Common myeloid progenitor, CD34-positive (primary cell): ENCODE measurements around the gene CEACAM8. TPM values are rescaled to one million over a fixed set of nuclear protein-coding genes. Genes with fewer than 3 reads are reported as not detected.
"Not testable (repeated sequence)": the region's sequence is repeated elsewhere in the genome, so short reads cannot be mapped to it uniquely, and the experiment has no call there.

Experiments used
- CTCF ChIA-PET: fragments of 350-600 bp; sonication (Branson Sonifier 250); formaldehyde crosslinking; loops from one replicate; lab custom pipeline; 2021; ENCODE audit warnings: antibody characterized with exemption; lab: Charles Lee
- POLR2A ChIA-PET: fragments of 350-600 bp; sonication (Branson Sonifier 250); formaldehyde crosslinking; loops from one replicate; lab custom pipeline; 2021; ENCODE audit warnings: antibody characterized with exemption; lab: Charles Lee
- DNase-seq, 3 donors: peaks; one replicate each; pipeline versions ENCODE4 v3.0.0 to v3.0.0-alpha.2; 2013
- H3K27ac ChIP-seq, 2 experiments: 1 replicate in 1 of 2; 2 replicates in 1 of 2; pipeline ENCODE4 v1.7.0; 2013; ENCODE audit warnings: inconsistent platforms in 2 of 2, low read length in 2 of 2, mild to moderate bottlenecking in 2 of 2, low read depth in 1 of 2, moderate library complexity in 1 of 2; ENCODE audit not compliant: severe bottlenecking in 2 of 2, insufficient read depth in 1 of 2, poor library complexity in 1 of 2
- H3K27me3 ChIP-seq, 5 experiments: replicated peaks in 2 of 5; 1 replicate in 3 of 5; 2 replicates in 2 of 5; pipeline versions ENCODE4 v1.6.1 to v1.7.0; 2013; ENCODE audit warnings: low read length in 4 of 5, mild to moderate bottlenecking in 2 of 5, moderate library complexity in 2 of 5, inconsistent platforms in 1 of 5; ENCODE audit not compliant: insufficient read depth in 5 of 5, control insufficient read depth in 4 of 5
- H3K36me3 ChIP-seq, 4 experiments: 1 replicate in 2 of 4; 2 replicates in 2 of 4; pipeline versions ENCODE4 v1.6.1 to v1.7.0; 2013; ENCODE audit warnings: low read length in 3 of 4, control low read depth in 1 of 4, mild to moderate bottlenecking in 1 of 4; ENCODE audit not compliant: control insufficient read depth in 4 of 4, insufficient read depth in 4 of 4
- H3K4me1 ChIP-seq, 4 experiments: 1 replicate in 3 of 4; 2 replicates in 1 of 4; pipeline versions ENCODE4 v1.6.1 to v1.7.1; 2013; ENCODE audit warnings: low read length in 3 of 4, mild to moderate bottlenecking in 3 of 4, control low read depth in 1 of 4, inconsistent platforms in 1 of 4, moderate library complexity in 1 of 4; ENCODE audit not compliant: control insufficient read depth in 4 of 4, insufficient read depth in 4 of 4; ENCODE audit errors: control extremely low read depth in 1 of 4
- H3K4me3 ChIP-seq, 7 experiments: 1 replicate in 4 of 7; 2 replicates in 3 of 7; pipeline versions ENCODE4 v1.5.1 to v1.7.0; 2013; ENCODE audit warnings: mild to moderate bottlenecking in 7 of 7, low read length in 6 of 7, moderate library complexity in 6 of 7, inconsistent platforms in 2 of 7, low read depth in 2 of 7, control low read depth in 1 of 7; ENCODE audit not compliant: insufficient read depth in 4 of 7, control insufficient read depth in 1 of 7; ENCODE audit errors: extremely low read depth in 1 of 7
- H3K9me3 ChIP-seq, 5 experiments: 1 replicate in 4 of 5; 2 replicates in 1 of 5; pipeline versions ENCODE4 v1.6.1 to v1.7.1; 2013; ENCODE audit warnings: low read length in 4 of 5, mild to moderate bottlenecking in 2 of 5, inconsistent platforms in 1 of 5, low read depth in 1 of 5, moderate library complexity in 1 of 5; ENCODE audit not compliant: control insufficient read depth in 4 of 5, insufficient read depth in 2 of 5; ENCODE audit errors: control extremely low read depth in 1 of 5
- WGBS: methylation state at CpG from one replicate; pipeline ENCODE4 v1.1.5; 2013; ENCODE audit not compliant: insufficient coverage; 5-methylcytosine and 5-hydroxymethylcytosine counted together
- polyA plus RNA-seq: library from polyadenylated mRNA; unstranded; fragments of 120-200 nt; gene quantifications from one replicate; pipeline ENCODE4 v1.2.1, GENCODE V29; 2013

Gene CEACAM8
- not detected for polyA plus RNA-seq

DNA sequence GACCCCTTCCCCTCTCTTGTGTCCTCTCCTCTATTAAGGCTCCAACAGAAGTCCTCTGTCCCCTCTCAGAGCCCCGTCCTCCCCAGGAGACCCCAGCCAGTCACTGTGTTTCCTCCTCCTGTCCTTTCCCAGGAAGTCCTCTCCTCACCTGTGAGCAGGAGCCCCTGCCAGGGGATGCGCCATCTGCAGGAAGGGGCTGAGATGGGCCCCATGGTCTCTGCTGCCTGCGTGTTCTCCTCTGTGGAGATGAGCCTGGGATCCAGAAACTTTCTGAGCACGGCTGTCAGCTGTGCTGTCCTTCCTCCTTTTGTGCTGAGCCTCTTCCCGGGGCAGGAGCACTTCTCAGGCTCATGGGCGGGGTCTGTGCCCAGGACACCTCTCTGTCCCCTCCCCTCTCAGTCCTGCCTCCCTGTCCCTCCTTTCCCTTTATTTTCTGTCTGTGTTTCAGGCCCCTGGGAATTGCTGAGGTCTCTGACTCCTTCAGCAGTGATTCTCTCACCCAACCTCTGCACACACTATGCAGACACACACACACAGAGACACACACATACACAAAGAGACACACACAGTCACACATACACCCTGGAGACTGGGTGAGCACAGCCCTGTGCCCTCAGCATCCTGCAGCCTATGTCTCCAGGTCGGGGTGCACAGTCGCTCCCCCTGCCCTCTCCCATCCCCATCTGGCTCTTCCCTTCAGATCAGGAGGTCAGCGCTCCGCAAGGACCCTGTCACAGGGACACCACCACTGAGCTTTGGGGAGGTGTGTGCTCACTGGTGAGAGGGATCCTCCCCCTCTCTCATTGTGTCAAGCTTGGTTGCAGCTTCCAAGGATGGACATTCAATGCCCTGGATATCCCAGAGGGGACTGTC is at the start of gene CEACAM8:
TSS of gene CEACAM8 (minus strand) at position 308 of the 873 bp plus-strand sequence. CDS start at position 212, 96 bp downstream.
- WGBS = 86% methylated on average over 7 of the region's 10 CpGs
- Histone ChIP-seq H3K4me3 (no peak within 1 kb of the TSS), H3K27me3 (peaks cover 0 to 3% (median 0%) of the 10 kb centered on the region in 5 experiments), H3K27ac (no peak within 1 kb of the TSS), H3K36me3 (no peaks in the 10 kb centered on the region), H3K9me3 (no peaks in the 10 kb centered on the region), H3K4me1 (peaks cover 0 to 4% (median 0%) of the 10 kb centered on the region in 4 experiments)
- DNase-seq = no peak
- ChIA-PET POLR2A (no interaction called here), CTCF (interaction anchor here (1.1 to 4.7 kb wide), 3 partner anchors 32 to 154 kb away, joined by 3 to 20 read pairs (median 8); no protein-coding TSS in a partner anchor)

DNA sequence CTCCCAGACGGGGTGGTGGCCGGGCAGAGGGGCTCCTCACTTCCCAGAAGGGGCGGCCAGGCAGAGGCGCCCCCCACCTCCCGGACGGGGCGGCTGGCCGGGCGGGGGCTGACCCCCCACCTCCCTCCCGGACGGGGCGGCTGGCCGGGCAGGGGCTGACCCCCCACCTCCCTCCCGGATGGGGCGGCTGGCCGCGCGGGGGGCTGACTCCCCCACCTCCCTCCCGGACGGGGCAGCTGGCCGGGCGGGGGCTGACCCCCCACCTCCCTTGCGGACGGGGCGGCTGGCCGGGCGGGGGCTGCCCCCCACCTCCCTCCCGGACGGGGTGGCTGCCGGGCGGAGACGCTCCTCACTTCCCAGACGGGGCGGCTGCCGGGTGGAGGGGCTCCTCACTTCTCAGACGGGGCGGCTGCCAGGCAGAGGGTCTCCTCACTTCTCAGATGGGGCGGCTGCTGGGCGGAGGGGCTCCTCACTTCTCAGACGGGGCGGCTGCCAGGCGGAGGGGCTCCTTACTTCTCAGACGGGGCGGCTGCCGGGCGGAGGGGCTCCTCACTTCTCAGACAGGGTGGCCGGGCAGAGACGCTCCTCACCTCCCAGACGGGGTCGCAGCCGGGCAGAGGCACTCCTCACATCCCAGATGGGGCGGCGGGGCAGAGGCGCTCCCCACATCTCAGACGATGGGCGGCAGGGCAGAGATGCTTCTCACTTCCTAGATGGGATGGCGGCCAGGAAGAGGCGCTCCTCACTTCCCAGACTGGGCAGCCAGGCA is 44.8 kb upstream of the CEACAM8 start:
- H3K4me3 ChIP-seq, CTCF ChIA-PET, POLR2A ChIA-PET, H3K36me3 ChIP-seq, H3K27ac ChIP-seq, H3K27me3 ChIP-seq, H3K9me3 ChIP-seq, H3K4me1 ChIP-seq, DNase-seq: not testable (repeated sequence)
- WGBS = 99% methylated on average over 27 of the region's 58 CpGs

DNA sequence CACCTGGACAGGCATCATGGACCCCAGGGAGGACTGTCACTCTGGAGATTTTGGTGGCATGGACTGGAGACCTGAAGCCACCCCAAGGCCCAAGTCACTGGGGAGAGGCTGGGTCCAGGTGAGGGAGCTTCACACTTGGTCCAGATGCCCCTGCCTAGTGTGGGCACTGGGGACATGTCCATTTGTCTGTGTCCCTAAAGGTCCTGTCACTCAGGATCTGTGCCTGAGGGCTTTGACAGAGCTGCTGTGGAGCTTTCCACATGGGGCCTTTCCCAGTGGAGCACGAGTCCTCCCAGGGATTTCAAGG is 40.5 kb upstream of the CEACAM8 start:
- Histone ChIP-seq H3K27me3 (no peaks in the 10 kb centered on the region), H3K9me3 (no peaks in the 10 kb centered on the region), H3K4me1 (no peaks in the 10 kb centered on the region), H3K4me3 (no peak overlapping the region), H3K36me3 (no peaks in the 10 kb centered on the region), H3K27ac (no peak overlapping the region)
- POLR2A ChIA-PET = no interaction called here
- 100% methylated on average over 1 of the region's 1 CpG for WGBS
- no peak for DNase-seq
- CTCF ChIA-PET = interaction anchor here (0.6 to 2.1 kb wide), 6 partner anchors 10 to 164 kb away, joined by 3 to 9 read pairs (median 6); no protein-coding TSS in a partner anchor

DNA sequence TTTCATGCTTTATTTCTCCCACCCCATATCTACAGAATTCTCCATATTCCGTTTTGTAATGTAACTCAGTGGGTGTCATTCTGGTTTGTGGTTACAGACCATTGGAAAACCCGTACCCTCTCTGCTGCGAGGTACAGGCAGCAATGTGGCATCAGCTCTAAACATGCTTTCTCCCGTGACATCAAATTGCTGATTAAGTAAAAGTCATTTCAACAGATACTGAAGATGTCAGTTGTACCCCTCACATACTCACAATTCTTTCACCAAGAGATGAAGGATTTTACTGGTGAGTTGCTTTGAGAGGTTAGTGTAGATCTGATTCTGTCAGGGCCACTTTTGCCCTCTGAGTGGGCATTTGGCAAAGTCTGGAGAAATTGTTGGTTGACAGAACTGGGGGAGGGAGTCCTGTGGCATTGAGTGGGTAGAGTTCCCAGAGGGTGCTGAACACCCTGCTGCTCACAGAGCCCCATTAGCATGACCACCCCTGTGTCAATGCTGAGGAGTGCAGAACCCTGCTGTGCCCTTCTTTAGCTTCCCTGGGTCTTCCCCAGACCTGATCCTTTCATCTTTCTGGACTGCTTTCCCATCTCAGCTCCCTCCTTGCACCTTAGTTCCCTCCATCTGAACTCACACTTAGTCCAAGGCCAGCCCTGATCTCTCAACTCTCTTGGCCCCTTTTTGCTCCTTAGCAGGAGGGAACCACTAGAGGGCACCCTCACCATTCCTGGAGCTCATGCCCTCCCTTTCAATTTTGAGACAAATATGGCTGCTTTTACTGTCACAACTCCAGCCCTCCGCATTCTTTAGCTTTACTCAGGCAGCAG is 39.9 kb upstream of the CEACAM8 start:
- no peaks in the 10 kb centered on the region for H3K27me3 ChIP-seq
- H3K36me3 ChIP-seq = no peaks in the 10 kb centered on the region
- WGBS = 73% methylated on average over 4 of the region's 5 CpGs
- no peaks in the 10 kb centered on the region for H3K9me3 ChIP-seq
- no peaks in the 10 kb centered on the region for H3K4me1 ChIP-seq
- DNase-seq = peak; percentile 46 to 71 (median 64)
- ChIA-PET POLR2A (no interaction called here), CTCF (interaction anchor here (0.6 to 2.1 kb wide), 7 partner anchors 9 to 165 kb away, joined by 3 to 9 read pairs (median 4); no protein-coding TSS in a partner anchor)
- no peak overlapping the region for H3K27ac ChIP-seq
- H3K4me3 ChIP-seq = no peak overlapping the region

DNA sequence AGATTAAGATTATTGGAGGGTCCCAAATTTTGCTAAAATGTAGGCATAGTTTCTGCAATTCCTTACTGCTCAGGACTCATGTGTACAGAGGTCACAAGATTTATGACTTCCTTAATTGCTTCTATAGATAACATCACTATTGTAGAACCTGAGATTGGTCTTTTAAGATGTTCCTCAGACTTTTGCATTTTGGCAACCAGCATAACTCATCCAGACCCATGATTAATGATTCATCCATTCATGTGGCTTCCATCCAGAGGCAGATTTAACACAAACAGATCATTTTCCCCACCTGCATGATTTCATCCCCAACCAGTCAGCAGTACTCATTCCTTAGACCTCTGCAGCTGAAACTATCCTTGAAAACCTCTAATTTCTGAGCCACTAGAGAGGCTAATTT is 34.5 kb upstream of the CEACAM8 start:
- H3K4me1 ChIP-seq = no peaks in the 10 kb centered on the region
- POLR2A ChIA-PET = no interaction called here
- CTCF ChIA-PET = no interaction called here
- H3K27me3 ChIP-seq = peaks cover 0 to 7% (median 2%) of the 10 kb centered on the region in 5 experiments
- DNase-seq = no peak
- H3K27ac ChIP-seq = no peak overlapping the region
- peaks cover 0 to 5% (median 0%) of the 10 kb centered on the region in 5 experiments for H3K9me3 ChIP-seq
- no peak overlapping the region for H3K4me3 ChIP-seq
- no peaks in the 10 kb centered on the region for H3K36me3 ChIP-seq

DNA sequence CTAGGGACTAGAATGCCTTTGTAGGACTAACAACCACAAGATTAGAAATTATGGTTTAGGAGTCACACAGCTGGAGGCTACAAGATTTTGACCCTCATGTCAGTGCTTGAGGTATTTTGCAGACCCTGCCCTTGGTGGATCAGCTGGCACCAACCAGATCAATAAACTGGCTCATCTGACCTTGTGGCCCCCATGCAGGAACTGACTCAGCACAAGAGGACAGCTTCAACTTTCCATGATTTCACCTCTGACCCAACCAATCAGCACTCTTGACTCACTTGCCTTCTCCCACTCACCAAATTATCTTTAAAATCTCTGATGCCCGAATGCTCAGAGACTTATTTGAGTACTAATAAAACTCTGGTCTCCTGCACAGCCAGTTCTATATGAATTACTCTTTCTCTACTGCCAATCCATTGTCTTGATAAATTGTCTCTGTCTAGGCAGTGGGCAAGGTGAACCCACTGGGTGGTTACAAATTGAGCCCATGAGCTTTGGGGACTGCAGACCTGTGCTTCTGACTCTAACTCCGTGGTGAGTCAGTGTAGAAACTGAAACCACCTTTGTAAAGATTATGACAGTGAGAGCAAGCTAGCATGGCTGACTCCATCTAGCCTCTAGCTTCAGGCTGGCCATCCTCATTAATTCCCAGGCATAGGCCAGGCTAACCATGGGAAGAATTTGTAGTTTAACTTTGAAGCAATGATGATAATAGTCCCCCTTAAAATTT is 33.9 kb upstream of the CEACAM8 start:
- CTCF ChIA-PET = no interaction called here
- H3K36me3 ChIP-seq = no peaks in the 10 kb centered on the region
- H3K27me3 ChIP-seq = peaks cover 0 to 7% (median 2%) of the 10 kb centered on the region in 5 experiments
- H3K27ac ChIP-seq = no peak overlapping the region
- no peaks in the 10 kb centered on the region for H3K4me1 ChIP-seq
- no peak for DNase-seq
- H3K4me3 ChIP-seq = no peak overlapping the region
- POLR2A ChIA-PET = no interaction called here
- peaks cover 0 to 5% (median 0%) of the 10 kb centered on the region in 5 experiments for H3K9me3 ChIP-seq
- 100% methylated on average over 1 of the region's 2 CpGs for WGBS
